Tibial artery (tissue), 4 donors: Measurements from ENCODE around the gene CDH4.

Experiments used
- DNase-seq, 2 donors: peaks; one replicate each; pipeline ENCODE4 v3.0.0-alpha.2; 2019
- H3K27ac ChIP-seq, 2 donors: fragments of 200-600 bp; sonication (generic) in 1 of 2; 1 replicate in 1 of 2; 2 replicates in 1 of 2; pipeline ENCODE4 v1.5.1; 2018 to 2019; ENCODE audit warnings: mild to moderate bottlenecking in 1 of 2
- H3K27me3 ChIP-seq, 2 donors: fragments of 200-600 bp; sonication (generic) in 1 of 2; one replicate each; pipeline versions ENCODE4 v1.5.1 to v1.6.0; 2016 to 2019
- H3K36me3 ChIP-seq, 3 donors: fragments of 200-600 bp; sonication (generic) in 2 of 3; one replicate each; pipeline ENCODE4 v1.5.1; 2016 to 2019; ENCODE audit warnings: mild to moderate bottlenecking in 2 of 3
- H3K4me1 ChIP-seq, 4 donors: fragments of 200-600 bp; sonication (generic) in 2 of 4; 1 replicate in 3 of 4; 2 replicates in 1 of 4; pipeline ENCODE4 v1.5.1; 2016 to 2019
- H3K4me3 ChIP-seq, 2 donors: fragments of 200-600 bp; sonication (generic) in 1 of 2; 1 replicate in 1 of 2; 2 replicates in 1 of 2; pipeline ENCODE4 v1.5.1; 2018 to 2019; ENCODE audit warnings: mild to moderate bottlenecking in 2 of 2
- H3K9me3 ChIP-seq, 3 donors: fragments of 200-600 bp; sonication (generic) in 1 of 3; one replicate each; pipeline ENCODE4 v1.5.1; 2016 to 2019
- intact Hi-C: fragments of 100-400 bp; cut with DNase I; formaldehyde crosslinking; loops from one replicate; pipeline ENCODE4 v1.15.0; 2023; ENCODE audit warnings: low total_unique reads
- TF ChIP-seq, protein P1 (sequence below), 2 experiments: fragments of 200-600 bp in 1 of 2; fragments of 450-650 bp in 1 of 2; IDR thresholded peaks; one replicate each; pipeline ENCODE4 v1.5.1; 2017 to 2019; ENCODE audit warnings: antibody characterized with exemption in 2 of 2, mild to moderate bottlenecking in 1 of 2, moderate library complexity in 1 of 2

Gene CDH4

DNA sequence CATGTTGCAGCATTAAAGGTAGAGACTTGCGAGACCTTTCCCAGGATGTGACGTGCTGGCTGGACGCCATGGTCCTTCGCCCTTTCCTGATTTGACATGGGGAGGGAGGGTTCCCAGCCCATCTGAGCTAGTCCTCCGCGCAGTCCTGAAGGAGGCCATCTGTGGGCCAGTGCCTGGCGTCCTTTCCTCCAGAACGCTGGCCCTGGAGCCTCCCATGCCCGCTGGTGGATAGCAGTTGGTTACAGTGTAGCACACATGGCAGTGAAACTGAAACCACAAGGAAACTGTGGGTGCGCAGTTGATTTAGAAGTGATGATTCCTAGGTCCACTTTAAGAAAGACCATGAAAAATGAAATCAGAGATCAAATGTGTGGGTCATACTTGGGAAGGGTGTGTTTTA, 193.7 kb downstream of the CDH4 start:
- no peaks in the 10 kb centered on the region for H3K9me3 ChIP-seq
- TF ChIP-seq, protein P1, sequence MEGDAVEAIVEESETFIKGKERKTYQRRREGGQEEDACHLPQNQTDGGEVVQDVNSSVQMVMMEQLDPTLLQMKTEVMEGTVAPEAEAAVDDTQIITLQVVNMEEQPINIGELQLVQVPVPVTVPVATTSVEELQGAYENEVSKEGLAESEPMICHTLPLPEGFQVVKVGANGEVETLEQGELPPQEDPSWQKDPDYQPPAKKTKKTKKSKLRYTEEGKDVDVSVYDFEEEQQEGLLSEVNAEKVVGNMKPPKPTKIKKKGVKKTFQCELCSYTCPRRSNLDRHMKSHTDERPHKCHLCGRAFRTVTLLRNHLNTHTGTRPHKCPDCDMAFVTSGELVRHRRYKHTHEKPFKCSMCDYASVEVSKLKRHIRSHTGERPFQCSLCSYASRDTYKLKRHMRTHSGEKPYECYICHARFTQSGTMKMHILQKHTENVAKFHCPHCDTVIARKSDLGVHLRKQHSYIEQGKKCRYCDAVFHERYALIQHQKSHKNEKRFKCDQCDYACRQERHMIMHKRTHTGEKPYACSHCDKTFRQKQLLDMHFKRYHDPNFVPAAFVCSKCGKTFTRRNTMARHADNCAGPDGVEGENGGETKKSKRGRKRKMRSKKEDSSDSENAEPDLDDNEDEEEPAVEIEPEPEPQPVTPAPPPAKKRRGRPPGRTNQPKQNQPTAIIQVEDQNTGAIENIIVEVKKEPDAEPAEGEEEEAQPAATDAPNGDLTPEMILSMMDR (IDR thresholded peaks at IDR 0.05): no peak
- H3K36me3 ChIP-seq: no peaks in the 10 kb centered on the region
- intact Hi-C loops: no loop called here
- H3K27me3 ChIP-seq: peaks cover 0 to 6% of the 10 kb centered on the region in 2 donors
- H3K27ac ChIP-seq: no peak overlapping the region
- H3K4me3 ChIP-seq: no peak overlapping the region
- DNase-seq: no peak
- no peaks in the 10 kb centered on the region for H3K4me1 ChIP-seq

DNA sequence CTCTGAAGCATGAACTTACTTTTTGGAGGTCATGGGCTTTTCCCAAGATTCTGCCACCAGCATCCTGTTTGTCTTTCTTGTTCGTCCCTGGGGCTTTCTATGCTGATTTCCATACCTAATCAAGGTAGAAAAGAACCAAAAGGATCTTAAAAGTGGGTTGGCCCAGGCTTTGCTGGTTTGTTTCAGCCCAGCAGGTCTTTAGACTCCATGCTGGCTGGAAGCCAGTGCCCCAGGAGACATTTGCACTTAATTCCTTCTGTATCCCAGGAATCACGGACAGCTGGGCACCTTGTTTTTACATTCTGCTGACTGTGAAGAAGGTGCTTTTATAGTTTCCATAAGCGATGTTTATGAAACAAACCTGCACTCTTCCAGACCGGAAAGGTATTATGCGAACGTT, 195.9 kb downstream of the CDH4 start:
- intact Hi-C loops: no loop called here
- no peak overlapping the region for H3K4me3 ChIP-seq
- DNase-seq: no peak

DNA sequence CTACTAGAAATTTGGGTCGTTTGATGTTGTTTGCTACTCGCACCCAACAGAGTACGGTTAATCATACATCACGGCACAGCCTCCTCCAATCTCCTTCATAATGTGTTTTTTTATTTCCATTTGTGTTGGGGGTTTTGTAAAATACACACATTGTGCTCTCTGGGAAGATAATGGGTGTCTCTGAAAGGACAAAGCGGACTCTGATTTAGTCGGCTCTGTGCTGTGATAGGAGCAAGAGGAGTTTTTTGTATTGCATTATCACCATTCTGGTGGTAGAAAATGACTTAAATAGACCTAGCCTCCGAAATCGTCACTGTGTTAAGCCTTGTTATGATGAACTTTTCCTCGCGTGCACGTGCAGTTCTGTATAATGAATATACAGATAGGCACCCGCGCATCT, 196.3 kb downstream of the CDH4 start:
- no peaks in the 10 kb centered on the region for H3K36me3 ChIP-seq
- H3K9me3 ChIP-seq: no peaks in the 10 kb centered on the region
- no peaks in the 10 kb centered on the region for H3K4me1 ChIP-seq
- DNase-seq: no peak
- H3K27ac ChIP-seq: no peak overlapping the region
- TF ChIP-seq, protein P1 (IDR thresholded peaks at IDR 0.05): no peak
- H3K4me3 ChIP-seq: no peak overlapping the region
- intact Hi-C loops: no loop called here
- peaks cover 0 to 11% of the 10 kb centered on the region in 2 donors for H3K27me3 ChIP-seq

More for the DNA sequence above, 195.9 kb downstream of the CDH4 start:
- H3K4me1 ChIP-seq: no peaks in the 10 kb centered on the region
- H3K9me3 ChIP-seq: no peaks in the 10 kb centered on the region
- TF ChIP-seq, protein P1 (IDR thresholded peaks at IDR 0.05): no peak
- H3K27me3 ChIP-seq: peaks cover 0 to 11% of the 10 kb centered on the region in 2 donors
- no peak overlapping the region for H3K27ac ChIP-seq
- H3K36me3 ChIP-seq: no peaks in the 10 kb centered on the region

DNA sequence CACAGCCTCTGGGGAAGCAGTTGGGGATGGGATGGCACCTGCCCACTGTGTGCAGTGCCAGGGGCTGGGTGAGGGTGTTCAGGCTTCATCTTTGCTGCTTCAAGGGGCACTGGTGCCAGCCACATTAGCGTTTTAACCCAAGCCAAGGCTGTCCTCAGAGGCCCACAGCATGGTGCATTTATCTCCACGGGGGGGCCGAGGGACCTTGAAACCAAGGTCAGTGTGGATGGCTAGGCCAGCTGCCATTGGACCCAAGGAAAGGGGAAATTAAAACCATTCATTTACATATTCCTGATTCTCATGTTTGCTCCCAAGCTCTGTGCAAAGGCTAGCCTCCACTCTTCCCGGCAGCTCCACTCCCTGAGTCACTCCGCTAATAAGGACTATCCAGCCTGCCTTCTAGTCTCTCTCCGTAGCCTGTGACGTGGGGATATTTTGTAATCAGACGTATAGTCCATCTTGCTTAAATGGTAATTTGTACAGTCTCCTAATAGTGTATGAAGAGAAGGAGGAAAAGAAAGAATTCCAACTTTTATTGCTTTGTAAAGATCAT, 197.1 kb downstream of the CDH4 start:
- no peak overlapping the region for H3K4me3 ChIP-seq

DNA sequence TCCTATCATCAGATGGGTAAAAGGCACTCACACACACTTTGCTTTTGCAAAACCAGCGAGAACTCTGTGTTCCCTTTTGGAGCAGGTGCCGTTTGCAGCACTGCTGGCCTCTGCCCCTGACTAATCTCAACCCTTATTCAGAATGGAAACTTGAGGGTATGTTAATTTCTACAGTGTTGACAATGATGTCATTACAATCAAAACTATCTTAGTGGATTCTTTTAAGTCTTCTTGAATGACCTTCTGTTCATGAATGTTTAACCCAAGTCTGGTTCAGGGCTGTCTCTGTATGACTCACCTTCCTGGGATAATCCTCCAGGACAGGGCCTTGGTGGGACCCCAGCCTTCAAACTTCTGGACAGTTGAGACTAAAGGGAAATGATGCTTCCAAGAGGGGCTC, 197.9 kb downstream of the CDH4 start:
- no peaks in the 10 kb centered on the region for H3K9me3 ChIP-seq
- H3K4me3 ChIP-seq: no peak overlapping the region
- intact Hi-C loops: no loop called here
- no peak for DNase-seq
- H3K4me1 ChIP-seq: no peaks in the 10 kb centered on the region
- H3K36me3 ChIP-seq: no peaks in the 10 kb centered on the region
- TF ChIP-seq, protein P1 (IDR thresholded peaks at IDR 0.05): no peak
- no peak overlapping the region for H3K27ac ChIP-seq
- peaks cover 0 to 11% of the 10 kb centered on the region in 2 donors for H3K27me3 ChIP-seq

More for the DNA sequence above, 197.1 kb downstream of the CDH4 start:
- H3K4me1 ChIP-seq: no peaks in the 10 kb centered on the region
- TF ChIP-seq, protein P1 (IDR thresholded peaks at IDR 0.05): no peak
- H3K27ac ChIP-seq: no peak overlapping the region
- no peak for DNase-seq
- H3K36me3 ChIP-seq: no peaks in the 10 kb centered on the region
- no peaks in the 10 kb centered on the region for H3K9me3 ChIP-seq
- intact Hi-C loops: no loop called here
- peaks cover 0 to 11% of the 10 kb centered on the region in 2 donors for H3K27me3 ChIP-seq

DNA sequence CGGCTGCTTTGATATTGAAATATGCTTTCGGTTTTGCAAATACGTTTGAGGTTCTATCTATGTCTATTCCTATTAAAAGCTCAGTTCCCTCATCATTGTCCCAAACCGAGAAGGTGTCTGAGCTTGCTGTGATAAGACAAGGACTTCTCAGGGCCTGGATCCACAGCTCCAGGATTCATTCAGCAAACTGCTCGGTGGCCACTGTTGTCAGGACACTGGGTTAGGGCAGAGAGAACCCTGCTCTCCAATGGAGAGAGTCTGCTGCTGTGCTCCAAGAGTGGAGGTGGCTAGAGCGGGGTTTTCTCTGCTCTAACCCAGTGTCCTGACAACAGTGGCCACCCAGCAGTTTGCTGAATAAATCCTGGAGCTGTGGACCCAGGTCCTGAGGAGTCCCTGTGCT, 198.5 kb downstream of the CDH4 start:
- Histone ChIP-seq H3K4me1 (no peaks in the 10 kb centered on the region), H3K9me3 (no peaks in the 10 kb centered on the region), H3K36me3 (no peaks in the 10 kb centered on the region), H3K4me3 (no peak overlapping the region), H3K27me3 (peaks cover 0 to 7% of the 10 kb centered on the region in 2 donors), H3K27ac (no peak overlapping the region)
- DNase-seq: no peak
- TF ChIP-seq, protein P1 (IDR thresholded peaks at IDR 0.05): no peak
- intact Hi-C loops: no loop called here
